Ascending aorta (tissue), 2 donors: ENCODE measurements around the gene TUBB4B. TPM values are rescaled to one million over a fixed set of nuclear protein-coding genes. Genes with fewer than 3 reads are reported as not detected.

Source experiments
- DNase-seq, 2 donors: peaks; one replicate each; pipeline ENCODE4 v3.0.0-alpha.2; 2019; ENCODE audit warnings: low spot score in 2 of 2
- H3K27ac ChIP-seq, 2 donors: fragments of 200-600 bp; sonication (generic); one replicate each; pipeline ENCODE4 v1.5.1; 2016 to 2017; ENCODE audit warnings: mild to moderate bottlenecking in 1 of 2
- H3K27me3 ChIP-seq: fragments of 200-600 bp; sonication (generic); one replicate; pipeline ENCODE4 v1.5.1; 2017
- H3K36me3 ChIP-seq, 2 donors: fragments of 200-600 bp; sonication (generic); one replicate each; pipeline ENCODE4 v1.5.1; 2016
- H3K4me1 ChIP-seq, 2 donors: fragments of 200-600 bp; sonication (generic); one replicate each; pipeline ENCODE4 v1.5.1; 2016 to 2017; ENCODE audit warnings: mild to moderate bottlenecking in 1 of 2
- H3K4me3 ChIP-seq, 2 donors: fragments of 200-600 bp; sonication (generic); one replicate each; pipeline ENCODE4 v1.5.1; 2016 to 2017; ENCODE audit warnings: mild to moderate bottlenecking in 1 of 2
- H3K9me3 ChIP-seq, 2 donors: fragments of 200-600 bp; sonication (generic); one replicate each; pipeline ENCODE4 v1.5.1; 2016
- intact Hi-C: fragments of 100-400 bp; cut with DNase I; formaldehyde crosslinking; loops from one replicate; pipeline ENCODE4 v1.15.1; 2023
- total RNA-seq: library from RNA; depleted of rRNA; stranded (reverse); fragments of >200 nt; gene quantifications from one replicate; pipeline ENCODE4 v1.1.0, GENCODE V29; 2016
- TF ChIP-seq, protein P1 (sequence below), 3 experiments: fragments of 200-600 bp in 2 of 3; fragments of 450-650 bp in 1 of 3; sonication (generic) in 2 of 3; IDR thresholded peaks; one replicate each; pipeline ENCODE4 v1.5.1; 2016 to 2019; ENCODE audit warnings: antibody characterized with exemption in 3 of 3, mild to moderate bottlenecking in 1 of 3, moderate library complexity in 1 of 3

Gene TUBB4B
- total RNA-seq, 1 donor from 2014 or later: 403 TPM

DNA sequence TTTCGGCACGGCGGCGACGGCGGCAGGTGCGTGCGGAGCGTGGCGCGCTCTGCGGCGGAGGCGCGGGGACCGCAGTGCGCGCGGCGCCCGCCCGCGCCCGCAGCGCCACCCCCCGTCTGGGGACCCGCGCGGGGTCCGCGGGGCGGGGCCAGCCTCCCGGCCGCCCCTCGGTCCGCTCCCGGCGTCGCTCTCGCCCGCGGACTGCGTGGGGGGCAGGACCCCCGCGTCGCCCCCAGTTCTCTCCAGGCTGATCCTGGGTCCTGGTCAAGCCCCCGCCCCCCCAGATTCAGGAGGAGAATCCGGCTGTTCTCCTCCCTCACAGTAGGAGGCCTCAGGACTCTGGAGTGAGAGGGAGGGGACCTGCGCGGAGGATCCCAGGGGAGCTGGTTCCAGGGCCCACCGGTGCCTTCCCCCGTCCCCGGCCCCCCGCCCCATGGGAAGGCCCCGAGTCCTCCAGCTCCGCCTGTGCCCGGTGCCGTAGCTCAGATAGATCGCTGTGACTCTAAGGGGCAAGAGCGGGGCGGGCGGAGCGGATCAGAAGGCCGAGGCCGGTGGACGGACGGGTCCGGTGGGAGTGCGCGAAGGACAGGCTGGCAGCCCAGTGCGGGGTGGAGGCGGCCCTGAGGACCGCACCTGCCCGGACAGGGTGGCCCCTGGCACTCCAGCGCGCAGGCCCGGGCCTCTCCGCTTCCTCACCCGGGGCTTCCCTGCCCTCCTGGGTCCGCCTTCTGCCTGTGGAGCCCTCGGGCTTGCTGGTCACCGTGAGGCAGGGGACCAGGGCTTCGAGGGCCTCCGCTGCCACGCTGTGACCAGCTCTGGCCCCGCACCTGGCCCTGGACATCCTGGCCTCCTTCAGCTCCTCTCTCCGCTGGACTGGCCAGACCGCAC is 18.7 kb upstream of the TUBB4B start, which contains the start of gene RNF208:
Gene RNF208 (minus strand): TSS at position 51 of the 888 bp plus-strand sequence. CDS start 1,028 bp downstream, outside the sequence.
- no peaks in the 10 kb centered on the region for H3K27me3 ChIP-seq
- TF ChIP-seq, protein P1, sequence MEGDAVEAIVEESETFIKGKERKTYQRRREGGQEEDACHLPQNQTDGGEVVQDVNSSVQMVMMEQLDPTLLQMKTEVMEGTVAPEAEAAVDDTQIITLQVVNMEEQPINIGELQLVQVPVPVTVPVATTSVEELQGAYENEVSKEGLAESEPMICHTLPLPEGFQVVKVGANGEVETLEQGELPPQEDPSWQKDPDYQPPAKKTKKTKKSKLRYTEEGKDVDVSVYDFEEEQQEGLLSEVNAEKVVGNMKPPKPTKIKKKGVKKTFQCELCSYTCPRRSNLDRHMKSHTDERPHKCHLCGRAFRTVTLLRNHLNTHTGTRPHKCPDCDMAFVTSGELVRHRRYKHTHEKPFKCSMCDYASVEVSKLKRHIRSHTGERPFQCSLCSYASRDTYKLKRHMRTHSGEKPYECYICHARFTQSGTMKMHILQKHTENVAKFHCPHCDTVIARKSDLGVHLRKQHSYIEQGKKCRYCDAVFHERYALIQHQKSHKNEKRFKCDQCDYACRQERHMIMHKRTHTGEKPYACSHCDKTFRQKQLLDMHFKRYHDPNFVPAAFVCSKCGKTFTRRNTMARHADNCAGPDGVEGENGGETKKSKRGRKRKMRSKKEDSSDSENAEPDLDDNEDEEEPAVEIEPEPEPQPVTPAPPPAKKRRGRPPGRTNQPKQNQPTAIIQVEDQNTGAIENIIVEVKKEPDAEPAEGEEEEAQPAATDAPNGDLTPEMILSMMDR (IDR thresholded peaks at IDR 0.05): no peak
- peaks cover 5 to 19% of the 10 kb centered on the region in 2 donors for H3K4me1 ChIP-seq
- H3K4me3 ChIP-seq: peak within 1 kb of the TSS; percentile 75 to 89
- no peaks in the 10 kb centered on the region for H3K36me3 ChIP-seq
- H3K27ac ChIP-seq: peak within 1 kb of the TSS; percentile 94 to 95
- H3K9me3 ChIP-seq: no peaks in the 10 kb centered on the region
- no peak for DNase-seq
- intact Hi-C loops: loop anchor here (1.0 to 10.0 kb wide), 5 partner anchors 18 to 428 kb away; partner anchors contain the start of genes ANAPC2, CCDC183, SSNA1 and TMEM141

DNA sequence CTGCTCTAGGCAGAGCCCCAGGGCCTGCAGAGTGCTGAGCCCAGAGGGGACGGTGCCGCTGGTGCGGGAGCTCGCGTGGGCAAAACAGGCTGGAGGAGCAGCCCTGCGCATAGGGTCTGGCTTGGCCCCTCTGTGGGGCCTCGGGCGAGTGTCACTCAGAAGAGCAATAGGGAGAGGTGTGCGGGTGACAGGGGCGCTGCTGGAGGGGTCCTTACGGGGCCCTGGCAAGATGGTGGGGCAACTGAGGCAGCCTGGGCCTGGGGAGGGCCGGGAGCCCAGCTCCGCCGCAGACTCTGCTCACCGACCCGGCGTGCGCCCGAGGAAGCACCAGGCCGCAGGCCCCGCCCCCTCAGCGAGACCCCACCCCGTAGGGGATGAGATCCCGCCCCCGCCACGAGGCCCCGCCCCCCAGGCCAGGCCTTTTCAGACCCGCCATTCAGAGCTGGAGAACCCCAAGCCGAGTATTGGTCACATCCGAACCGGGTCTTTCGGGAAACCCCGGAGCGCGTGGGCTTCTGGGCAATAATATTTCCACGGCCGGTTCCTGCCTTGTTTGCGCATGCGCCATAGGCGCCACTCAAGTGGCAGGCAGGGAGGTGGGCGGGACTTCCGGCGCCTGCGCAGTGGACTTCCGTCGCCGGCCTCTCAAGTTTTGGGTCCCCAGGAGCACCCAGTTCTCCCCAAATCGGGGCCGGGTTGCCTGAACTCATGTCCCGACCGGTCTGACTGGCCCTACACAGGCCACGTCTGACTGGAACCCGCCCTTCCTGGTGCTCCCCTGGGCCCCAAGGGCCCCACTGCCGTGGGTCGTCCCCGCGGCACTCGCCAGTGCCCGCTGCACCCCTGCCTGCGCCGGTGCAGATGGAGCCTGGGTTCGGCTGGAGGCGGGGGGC is 17.8 kb upstream of the TUBB4B start:
- peak overlapping the region; percentile 94 to 95 for H3K27ac ChIP-seq
- intact Hi-C loops: loop anchor here (1.0 to 10.0 kb wide), 5 partner anchors 17 to 429 kb away; partner anchors contain the start of genes ANAPC2, CCDC183, SSNA1 and TMEM141
- H3K36me3 ChIP-seq: no peaks in the 10 kb centered on the region
- peaks cover 5 to 19% of the 10 kb centered on the region in 2 donors for H3K4me1 ChIP-seq
- H3K27me3 ChIP-seq: no peaks in the 10 kb centered on the region
- no peaks in the 10 kb centered on the region for H3K9me3 ChIP-seq
- TF ChIP-seq, protein P1 (IDR thresholded peaks at IDR 0.05): no peak
- peak; percentile 94 to 99 for DNase-seq
- peak overlapping the region; percentile 75 to 89 for H3K4me3 ChIP-seq

DNA sequence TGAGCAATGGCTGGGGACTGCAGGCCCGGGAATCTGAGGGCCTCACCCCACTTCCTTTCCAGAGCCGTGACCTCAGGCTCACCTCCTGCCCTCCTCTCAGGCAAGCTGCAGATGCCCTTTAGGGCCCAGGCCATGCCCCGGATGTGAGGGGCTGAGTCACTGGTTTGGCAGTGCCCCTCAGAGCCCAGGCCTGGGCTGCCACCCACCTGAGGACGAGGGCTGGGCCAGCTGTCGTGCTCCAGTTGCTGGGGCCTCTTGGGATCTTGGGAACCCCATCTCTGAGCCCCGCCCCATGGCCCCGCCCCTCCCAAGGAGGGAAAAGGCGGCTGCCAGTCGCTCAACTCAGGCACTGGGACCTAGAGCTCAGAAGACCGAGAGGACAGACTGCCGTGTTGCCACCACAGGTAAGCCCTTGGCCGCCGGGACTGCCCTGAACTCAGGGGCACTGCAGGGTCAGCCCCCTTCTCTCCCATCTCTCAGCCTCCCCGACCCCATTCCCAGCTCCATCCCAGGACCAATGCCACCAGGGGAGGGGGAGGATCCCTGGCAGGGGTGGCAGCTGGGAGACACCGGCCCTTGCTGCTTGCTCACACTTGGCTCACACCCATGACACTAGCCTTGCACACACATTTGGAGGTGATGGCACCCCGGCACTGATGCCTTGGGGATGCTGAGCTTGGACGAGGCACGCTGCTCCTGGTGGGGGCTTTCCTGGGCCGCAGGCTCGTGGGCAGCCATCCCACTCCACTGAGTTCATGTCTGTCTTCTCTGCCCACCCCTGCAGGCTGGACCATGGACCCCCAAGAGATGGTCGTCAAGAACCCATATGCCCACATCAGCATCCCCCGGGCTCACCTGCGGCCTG is 16.0 kb upstream of the TUBB4B start, which contains the start of gene CYSRT1:
Gene CYSRT1 (plus strand): TSS at position 345 of the 865 bp plus-strand sequence. CDS start 448 bp downstream, at position 793.
- intact Hi-C loops: loop anchor here (10.0 kb wide), 1 partner anchor 430 kb away; the partner anchor contains the start of genes CCDC183 and TMEM141
- DNase-seq: no peak
- TF ChIP-seq, protein P1 (IDR thresholded peaks at IDR 0.05): no peak
- H3K36me3 ChIP-seq: no peaks in the 10 kb centered on the region
- H3K27ac ChIP-seq: peak within 1 kb of the TSS; percentile 94 to 95
- H3K4me3 ChIP-seq: peak within 1 kb of the TSS; percentile 75 to 89
- no peaks in the 10 kb centered on the region for H3K9me3 ChIP-seq
- H3K27me3 ChIP-seq: no peaks in the 10 kb centered on the region
- H3K4me1 ChIP-seq: peaks cover 5 to 19% of the 10 kb centered on the region in 2 donors

DNA sequence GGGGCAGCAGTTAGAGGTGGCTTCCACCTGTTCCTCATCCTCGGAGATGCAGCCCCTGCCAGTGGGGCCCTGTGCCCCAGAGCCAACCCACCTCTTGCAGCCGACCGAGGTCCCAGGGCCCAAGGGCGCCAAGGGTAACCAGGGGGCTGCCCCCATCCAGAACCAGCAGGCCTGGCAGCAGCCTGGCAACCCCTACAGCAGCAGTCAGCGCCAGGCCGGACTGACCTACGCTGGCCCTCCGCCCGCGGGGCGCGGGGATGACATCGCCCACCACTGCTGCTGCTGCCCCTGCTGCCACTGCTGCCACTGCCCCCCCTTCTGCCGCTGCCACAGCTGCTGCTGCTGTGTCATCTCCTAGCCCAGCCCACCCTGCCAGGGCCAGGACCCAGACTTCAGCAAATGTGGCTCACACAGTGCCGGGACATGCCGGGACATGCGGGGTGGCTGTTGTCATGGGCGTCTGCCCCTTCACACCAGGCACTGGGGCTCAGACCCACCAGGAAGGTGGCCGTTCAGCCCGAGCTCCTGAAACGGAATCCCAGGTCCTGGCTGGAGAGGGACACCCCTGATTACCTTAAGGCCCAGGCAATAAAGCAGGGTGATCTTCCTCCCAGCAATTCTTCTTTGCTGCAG is 15.3 kb upstream of the TUBB4B start:
- Histone ChIP-seq H3K4me1 (peaks cover 5 to 19% of the 10 kb centered on the region in 2 donors), H3K27ac (no peak overlapping the region), H3K27me3 (no peaks in the 10 kb centered on the region), H3K4me3 (no peak overlapping the region), H3K9me3 (no peaks in the 10 kb centered on the region), H3K36me3 (no peaks in the 10 kb centered on the region)
- TF ChIP-seq, protein P1 (IDR thresholded peaks at IDR 0.05): no peak
- no peak for DNase-seq
- intact Hi-C loops: loop anchor here (2.0 to 10.0 kb wide), 2 partner anchors 107 to 431 kb away; partner anchors contain the start of genes CCDC183 and TMEM141
